H1 (cell line): ENCODE measurements around the gene OR8I2. TPM values are rescaled to one million over a fixed set of nuclear protein-coding genes. Genes with fewer than 3 reads are reported as not detected.

Experiments
- ASH2L ChIP-seq: fragments of 200-600, 300-600 bp; sonication (generic); IDR thresholded peaks from one replicate; pipeline ENCODE4 v1.7.1; 2017; ENCODE audit warnings: low read length
- FOSL1 ChIP-seq: IDR thresholded peaks from 2 replicates; pipeline ENCODE4 v1.6.1; 2011; ENCODE audit warnings: mild to moderate bottlenecking, low read depth, low read length, moderate library complexity; ENCODE audit not compliant: insufficient read depth
- PHF8 ChIP-seq: fragments of 200-600 bp; sonication (generic); conservative IDR thresholded peaks from 2 replicates; pipeline ENCODE4 v1.7.1; 2012; ENCODE audit warnings: low read depth, mild to moderate bottlenecking, inconsistent platforms, low read length, moderate library complexity
- SUZ12 ChIP-seq: fragments of 200-600 bp; sonication (generic); IDR thresholded peaks from 2 replicates; pipeline ENCODE4 v1.6.1; 2012; ENCODE audit warnings: mild to moderate bottlenecking, inconsistent platforms, low read length, moderate library complexity, mixed read lengths
- TAF1 ChIP-seq: IDR thresholded peaks from 2 replicates; pipeline ENCODE4 v1.6.1; 2011; ENCODE audit warnings: mild to moderate bottlenecking, low read depth, low read length
- TEAD4 ChIP-seq: IDR thresholded peaks from 2 replicates; pipeline ENCODE4 v1.6.1; 2012; ENCODE audit warnings: low read depth, low read length, inconsistent platforms, mixed read lengths
- polyA plus RNA-seq, 7 experiments: library from polyadenylated mRNA; depleted of rRNA in 3 of 7; stranded (reverse) in 5 of 7; unstranded in 2 of 7; fragments of >200 nt in 5 of 7; fragments of 200-250 nt in 2 of 7; gene quantifications; 1 replicate in 5 of 7; 2 replicates in 1 of 7; 4 replicates in 1 of 7; pipeline versions ENCODE4 v1.2.1 to v1.2.3, GENCODE V29; 2011 to 2013; ENCODE audit warnings: missing spikeins in 2 of 7, mixed read lengths in 2 of 7
- total RNA-seq: library from RNA; stranded (reverse); fragmentation: NEBNext Ultra II Directional; extraction: Animal tissue kit (Norgen Biotek cat#: 25700); gene quantifications from 2 replicates; pipeline ENCODE4 v1.2.1, GENCODE V29; 2021

The OR8I2 gene
- total and polyA plus RNA-seq, 2 of the 8 experiments (the other 6 are each of a cell fraction or from before 2014, with no cell fraction given): not detected

DNA sequence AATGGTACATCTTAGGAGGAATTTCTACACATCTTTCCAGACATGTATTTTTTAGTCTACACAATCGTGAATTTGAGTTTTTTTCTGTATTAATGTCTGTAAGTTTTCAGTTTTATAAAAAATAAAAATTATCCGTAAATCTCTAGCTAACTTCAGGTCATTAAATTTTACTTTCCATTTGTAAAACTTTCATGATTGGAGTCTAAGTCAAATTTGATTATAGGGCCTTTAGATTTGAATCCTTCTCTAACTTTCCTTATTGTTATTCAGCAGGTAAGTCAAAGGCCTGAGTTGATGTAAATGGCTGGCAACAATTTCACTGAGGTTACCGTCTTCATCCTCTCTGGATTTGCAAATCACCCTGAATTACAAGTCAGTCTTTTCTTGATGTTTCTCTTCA is at the start of gene OR8I2 (continued):
- no peak for TF ChIP-seq TAF1
- no peak for TF ChIP-seq SUZ12
- no peak for TF ChIP-seq ASH2L
- no peak for TF ChIP-seq PHF8
- no peak for TF ChIP-seq TEAD4
- TF ChIP-seq FOSL1: no peak
- TF ChIP-seq, all 59 proteins: peak for 0
